HG02571 (cell line): Measurements from ENCODE around the gene CSMD2.
"Not testable (repeated sequence)": the region's sequence is repeated elsewhere in the genome, so short reads cannot be mapped to it uniquely, and the experiment has no call there.

ENCODE experiments used
- ATAC-seq: cut with Tn5 transposase; IDR thresholded peaks from one replicate; pipeline ENCODE4 v1.9.1; 2021; ENCODE audit warnings: mild to moderate bottlenecking, moderate library complexity; ENCODE audit not compliant: unreplicated experiment

Gene CSMD2

GRCh38 chr1:34113362-34113761, 51.7 kb downstream of the CSMD2 start:
- ATAC-seq: no peak

- no peak for ATAC-seq
Measured at GRCh38 chr1:34108711-34109110, 56.3 kb downstream of the CSMD2 start.

- ATAC-seq: no peak
Measured at GRCh38 chr1:34108269-34108668, 56.8 kb downstream of the CSMD2 start.

GRCh38 chr1:34101151-34101550, 63.9 kb downstream of the CSMD2 start:
- no peak for ATAC-seq

GRCh38 chr1:34100332-34100731, 64.7 kb downstream of the CSMD2 start:
- ATAC-seq: no peak

GRCh38 chr1:34092399-34092798, 72.6 kb downstream of the CSMD2 start:
- not testable (repeated sequence) for ATAC-seq

- ATAC-seq: no peak
Measured at GRCh38 chr1:34089731-34090130, 75.3 kb downstream of the CSMD2 start.

GRCh38 chr1:34087986-34088385, 77.0 kb downstream of the CSMD2 start:
- no peak for ATAC-seq

- ATAC-seq: no peak
Measured at GRCh38 chr1:34086561-34086960, 78.5 kb downstream of the CSMD2 start.

- no peak for ATAC-seq
Measured at GRCh38 chr1:34083974-34084373, 81.1 kb downstream of the CSMD2 start.

GRCh38 chr1:34082085-34082670, 82.9 kb downstream of the CSMD2 start:
- ATAC-seq: not testable (repeated sequence)

- no peak for ATAC-seq
Measured at GRCh38 chr1:34078383-34078782, 86.6 kb downstream of the CSMD2 start.

GRCh38 chr1:34075576-34075975, 89.5 kb downstream of the CSMD2 start:
- ATAC-seq: no peak

GRCh38 chr1:34073028-34073695, 91.9 kb downstream of the CSMD2 start:
- no peak for ATAC-seq

- no peak for ATAC-seq
Measured at GRCh38 chr1:34070201-34070836, 94.7 kb downstream of the CSMD2 start.

- ATAC-seq: no peak
Measured at GRCh38 chr1:34066981-34067603, 97.9 kb downstream of the CSMD2 start.

GRCh38 chr1:34066166-34066565, 98.9 kb downstream of the CSMD2 start:
- no peak for ATAC-seq

- no peak for ATAC-seq
Measured at GRCh38 chr1:34065498-34065897, 99.5 kb downstream of the CSMD2 start.

GRCh38 chr1:34060901-34061415, 104.1 kb downstream of the CSMD2 start:
- ATAC-seq: no peak

GRCh38 chr1:34060187-34060730, 104.8 kb downstream of the CSMD2 start:
- ATAC-seq: no peak

GRCh38 chr1:34057347-34058130, 107.5 kb downstream of the CSMD2 start:
- no peak for ATAC-seq
